IPS-18a (cell line): ENCODE data around the gene NHS.

Experiments used
- H3K27ac ChIP-seq: one replicate; pipeline ENCODE4 v1.5.1; 2013; ENCODE audit warnings: low read length
- H3K27me3 ChIP-seq: one replicate; pipeline ENCODE4 v1.6.1; 2013; ENCODE audit warnings: mild to moderate bottlenecking, low read length; ENCODE audit not compliant: control insufficient read depth, insufficient read depth
- H3K36me3 ChIP-seq: one replicate; pipeline ENCODE4 v1.6.1; 2013; ENCODE audit warnings: low read depth, low read length; ENCODE audit not compliant: control insufficient read depth
- H3K4me1 ChIP-seq: one replicate; pipeline ENCODE4 v1.6.1; 2013; ENCODE audit warnings: low read depth, low read length; ENCODE audit not compliant: control insufficient read depth
- H3K4me3 ChIP-seq: one replicate; pipeline ENCODE4 v1.5.1; 2013; ENCODE audit warnings: low read length
- H3K9ac ChIP-seq: one replicate; pipeline ENCODE4 v1.6.1; 2013; ENCODE audit warnings: mild to moderate bottlenecking, low read length, moderate library complexity
- H3K9me3 ChIP-seq: one replicate; pipeline ENCODE4 v1.6.1; 2013; ENCODE audit warnings: low read depth, low read length; ENCODE audit not compliant: control insufficient read depth

NHS gene

DNA sequence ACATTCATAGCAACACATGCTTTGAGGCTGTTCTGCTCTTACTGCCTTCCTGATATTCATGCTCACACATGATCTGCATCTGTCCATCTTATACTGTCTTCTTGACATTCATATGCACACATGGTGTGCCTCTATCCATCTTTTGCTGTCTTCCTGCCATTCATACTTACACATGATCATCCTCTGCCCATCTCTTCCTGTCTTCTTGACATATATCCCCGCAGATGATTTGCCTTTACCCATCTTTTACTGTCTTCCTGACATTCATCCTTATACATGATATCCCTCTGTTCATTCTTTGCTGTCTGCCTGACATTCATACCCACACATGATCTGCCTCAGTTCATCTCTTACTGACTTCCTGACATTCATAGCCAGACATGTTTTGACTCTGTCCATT is 399.1 kb downstream of the NHS start:
- Histone ChIP-seq H3K4me3 (no peak overlapping the region), H3K36me3 (no peaks in the 10 kb centered on the region), H3K4me1 (no peaks in the 10 kb centered on the region), H3K9me3 (no peaks in the 10 kb centered on the region), H3K9ac (no peak overlapping the region), H3K27me3 (no peaks in the 10 kb centered on the region), H3K27ac (no peak overlapping the region)

DNA sequence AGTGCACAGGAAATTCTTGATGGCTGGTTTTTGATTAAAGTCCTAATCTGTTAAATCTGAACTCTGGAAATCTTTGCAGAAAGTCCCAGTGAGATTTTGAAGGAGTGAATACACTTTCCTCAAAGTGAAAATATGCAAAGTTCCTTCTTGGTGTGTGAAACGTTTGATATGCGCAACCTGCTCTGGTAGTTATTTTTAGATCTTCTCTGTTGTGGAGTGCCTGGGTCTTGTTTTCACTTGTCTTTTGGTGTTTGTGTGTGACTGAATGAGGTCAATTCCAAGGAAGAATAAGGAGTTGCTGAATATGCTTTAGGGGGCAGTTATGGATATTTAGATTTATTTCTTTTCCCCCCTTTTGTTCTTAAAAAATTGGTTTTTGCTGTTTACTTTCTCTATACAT is 404.0 kb downstream of the NHS start:
- no peak overlapping the region for H3K4me3 ChIP-seq
- no peaks in the 10 kb centered on the region for H3K4me1 ChIP-seq
- no peaks in the 10 kb centered on the region for H3K27me3 ChIP-seq
- H3K9me3 ChIP-seq: no peaks in the 10 kb centered on the region
- H3K9ac ChIP-seq: no peak overlapping the region
- H3K27ac ChIP-seq: no peak overlapping the region
- H3K36me3 ChIP-seq: no peaks in the 10 kb centered on the region

- H3K9ac ChIP-seq: no peak overlapping the region
- no peaks in the 10 kb centered on the region for H3K27me3 ChIP-seq
- H3K4me1 ChIP-seq: no peaks in the 10 kb centered on the region
- no peaks in the 10 kb centered on the region for H3K36me3 ChIP-seq
- H3K9me3 ChIP-seq: no peaks in the 10 kb centered on the region
- H3K4me3 ChIP-seq: no peak overlapping the region
- H3K27ac ChIP-seq: no peak overlapping the region
These were observed 404.4 kb downstream of the NHS start for GRCh38 chrX:17779434-17779833.
